Measurements from ENCODE around the gene IL1R2.

DNA sequence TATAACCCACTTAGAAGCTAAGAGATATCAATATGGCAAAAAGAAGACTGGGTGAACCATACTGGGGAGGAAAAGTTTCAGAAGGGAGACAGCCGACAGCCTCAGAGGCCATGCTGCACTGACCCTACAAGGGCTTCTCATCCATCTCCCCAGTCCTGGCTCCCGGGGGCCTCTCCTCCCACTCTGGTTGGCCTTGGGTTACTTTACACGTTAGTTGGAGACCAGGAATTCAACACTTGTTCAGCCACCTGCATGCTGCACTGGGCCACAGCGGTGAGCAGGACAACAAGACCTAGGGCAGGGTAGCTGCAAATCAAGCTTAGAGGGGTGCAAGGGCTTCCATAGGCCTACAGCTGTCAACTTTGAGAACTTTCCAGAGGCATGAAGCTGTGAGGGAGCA lies 28.6 kb upstream of the IL1R2 start:
- TF ChIP-seq, protein P1, sequence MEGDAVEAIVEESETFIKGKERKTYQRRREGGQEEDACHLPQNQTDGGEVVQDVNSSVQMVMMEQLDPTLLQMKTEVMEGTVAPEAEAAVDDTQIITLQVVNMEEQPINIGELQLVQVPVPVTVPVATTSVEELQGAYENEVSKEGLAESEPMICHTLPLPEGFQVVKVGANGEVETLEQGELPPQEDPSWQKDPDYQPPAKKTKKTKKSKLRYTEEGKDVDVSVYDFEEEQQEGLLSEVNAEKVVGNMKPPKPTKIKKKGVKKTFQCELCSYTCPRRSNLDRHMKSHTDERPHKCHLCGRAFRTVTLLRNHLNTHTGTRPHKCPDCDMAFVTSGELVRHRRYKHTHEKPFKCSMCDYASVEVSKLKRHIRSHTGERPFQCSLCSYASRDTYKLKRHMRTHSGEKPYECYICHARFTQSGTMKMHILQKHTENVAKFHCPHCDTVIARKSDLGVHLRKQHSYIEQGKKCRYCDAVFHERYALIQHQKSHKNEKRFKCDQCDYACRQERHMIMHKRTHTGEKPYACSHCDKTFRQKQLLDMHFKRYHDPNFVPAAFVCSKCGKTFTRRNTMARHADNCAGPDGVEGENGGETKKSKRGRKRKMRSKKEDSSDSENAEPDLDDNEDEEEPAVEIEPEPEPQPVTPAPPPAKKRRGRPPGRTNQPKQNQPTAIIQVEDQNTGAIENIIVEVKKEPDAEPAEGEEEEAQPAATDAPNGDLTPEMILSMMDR (IDR thresholded peaks at IDR 0.05): no peak
- no peak for TF ChIP-seq POLR2AphosphoS5 (IDR thresholded peaks at IDR 0.05)
- TF ChIP-seq POLR2A (IDR thresholded peaks at IDR 0.05): no peak
